ENCODE data around the gene SLC47A1. TPM values are rescaled to one million over a fixed set of nuclear protein-coding genes. Genes with fewer than 3 reads are reported as not detected.
"Not testable (repeated sequence)": the region's sequence is repeated elsewhere in the genome, so short reads cannot be mapped to it uniquely, and the experiment has no call there.

Gene SLC47A1
- total and polyA plus RNA-seq, 8 donors: 0.12 to 0.97 (median 0.49) TPM; not detected in 1

DNA sequence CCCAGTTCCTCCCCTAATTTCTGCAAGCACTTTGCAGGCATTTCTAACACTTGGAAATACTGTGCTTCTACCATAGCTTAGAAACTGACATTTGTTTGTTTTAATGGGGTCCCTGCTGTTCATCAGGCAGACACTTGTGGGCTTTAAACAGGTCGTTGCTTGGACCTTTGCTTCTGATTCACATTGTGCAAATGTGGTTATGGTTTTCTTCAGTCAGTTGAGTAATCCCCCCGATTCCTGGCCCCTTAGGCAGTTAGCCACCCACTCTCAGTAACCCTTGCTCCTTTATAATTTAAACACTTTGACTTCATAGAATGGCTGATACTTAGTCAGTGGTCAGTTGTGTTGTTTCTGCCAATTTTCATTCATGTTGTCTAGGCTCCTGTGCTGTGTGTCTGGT, 39.4 kb downstream of the SLC47A1 start:
- DNase-seq (no peak), ATAC-seq (peak in 1 of 4 donors; percentile 20)

DNA sequence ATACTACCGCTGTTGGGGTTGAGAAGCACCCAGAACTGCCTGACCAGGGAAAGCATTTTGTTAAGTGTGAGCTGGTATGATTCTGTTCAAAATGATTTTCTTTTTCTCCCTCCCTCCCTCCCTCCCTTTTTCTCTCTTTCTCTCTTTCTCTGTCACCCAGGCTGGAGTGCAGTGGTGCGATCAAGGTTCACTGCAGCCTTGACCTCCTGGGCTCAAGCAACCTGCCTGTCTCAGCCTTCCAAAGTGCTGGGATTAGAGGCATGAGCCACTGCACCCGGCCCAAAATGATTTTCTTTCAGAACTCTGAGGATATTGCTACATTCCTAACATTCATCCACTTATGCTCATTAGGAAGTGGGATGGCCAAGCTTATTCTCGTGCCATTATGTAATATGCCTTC, 41.3 kb downstream of the SLC47A1 start:
- Histone ChIP-seq H3K27ac (no peak overlapping the region), H3K4me1 (no peaks in the 10 kb centered on the region), H3K9me3 (no peaks in the 10 kb centered on the region), H3K4me3 (no peak overlapping the region), H3K36me3 (no peaks in the 10 kb centered on the region), H3K27me3 (no peaks in the 10 kb centered on the region)
- ATAC-seq: no peak
- intact Hi-C loops (cut with DNase I): no loop called here
- WGBS, 2 donors: 84 to 86% methylated on average over 4 of the region's 4 CpGs
- TF ChIP-seq, protein P1, sequence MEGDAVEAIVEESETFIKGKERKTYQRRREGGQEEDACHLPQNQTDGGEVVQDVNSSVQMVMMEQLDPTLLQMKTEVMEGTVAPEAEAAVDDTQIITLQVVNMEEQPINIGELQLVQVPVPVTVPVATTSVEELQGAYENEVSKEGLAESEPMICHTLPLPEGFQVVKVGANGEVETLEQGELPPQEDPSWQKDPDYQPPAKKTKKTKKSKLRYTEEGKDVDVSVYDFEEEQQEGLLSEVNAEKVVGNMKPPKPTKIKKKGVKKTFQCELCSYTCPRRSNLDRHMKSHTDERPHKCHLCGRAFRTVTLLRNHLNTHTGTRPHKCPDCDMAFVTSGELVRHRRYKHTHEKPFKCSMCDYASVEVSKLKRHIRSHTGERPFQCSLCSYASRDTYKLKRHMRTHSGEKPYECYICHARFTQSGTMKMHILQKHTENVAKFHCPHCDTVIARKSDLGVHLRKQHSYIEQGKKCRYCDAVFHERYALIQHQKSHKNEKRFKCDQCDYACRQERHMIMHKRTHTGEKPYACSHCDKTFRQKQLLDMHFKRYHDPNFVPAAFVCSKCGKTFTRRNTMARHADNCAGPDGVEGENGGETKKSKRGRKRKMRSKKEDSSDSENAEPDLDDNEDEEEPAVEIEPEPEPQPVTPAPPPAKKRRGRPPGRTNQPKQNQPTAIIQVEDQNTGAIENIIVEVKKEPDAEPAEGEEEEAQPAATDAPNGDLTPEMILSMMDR (IDR thresholded peaks at IDR 0.05): no peak
- DNase-seq: no peak
- no peak for FAIRE-seq

More for the DNA sequence above, 39.4 kb downstream of the SLC47A1 start:
- TF ChIP-seq, protein P1 (IDR thresholded peaks at IDR 0.05): no peak
- H3K9me3 ChIP-seq: no peaks in the 10 kb centered on the region
- 51 to 59% methylated on average over 2 of the region's 2 CpGs for WGBS, 2 donors
- no peak overlapping the region for H3K27ac ChIP-seq
- no peaks in the 10 kb centered on the region for H3K4me1 ChIP-seq
- H3K4me3 ChIP-seq: no peak overlapping the region
- intact Hi-C loops (cut with DNase I): no loop called here
- no peaks in the 10 kb centered on the region for H3K36me3 ChIP-seq
- H3K27me3 ChIP-seq: no peaks in the 10 kb centered on the region
- FAIRE-seq: no peak

- ATAC-seq: no peak
- intact Hi-C loops (cut with DNase I): no loop called here
- no peak for FAIRE-seq
- TF ChIP-seq, protein P1 (IDR thresholded peaks at IDR 0.05): no peak
- Histone ChIP-seq H3K27ac (no peak overlapping the region), H3K27me3 (peaks cover 0 to 5% (median 2%) of the 10 kb centered on the region in 4 donors), H3K36me3 (no peaks in the 10 kb centered on the region), H3K4me3 (no peak overlapping the region), H3K9me3 (no peaks in the 10 kb centered on the region), H3K4me1 (no peaks in the 10 kb centered on the region)
- DNase-seq: no peak
- 83 to 85% methylated on average over 4 of the region's 4 CpGs for WGBS, 2 donors
Observed at GRCh38 chr17:19578545-19578944, 44.9 kb downstream of the SLC47A1 start.

GRCh38 chr17:19579192-19579761, 45.6 kb downstream of the SLC47A1 start:
- intact Hi-C loops (cut with DNase I): no loop called here
- peaks cover 0 to 5% (median 2%) of the 10 kb centered on the region in 4 donors for H3K27me3 ChIP-seq
- 48 to 49% methylated on average over 19 of the region's 19 CpGs for WGBS, 2 donors
- DNase-seq: no peak
- no peaks in the 10 kb centered on the region for H3K36me3 ChIP-seq
- H3K4me3 ChIP-seq: peak overlapping the region in 2 of 4 donors; percentile 29 to 39
- no peak for ATAC-seq
- no peaks in the 10 kb centered on the region for H3K9me3 ChIP-seq
- FAIRE-seq: no peak
- no peaks in the 10 kb centered on the region for H3K4me1 ChIP-seq
- TF ChIP-seq, protein P1 (IDR thresholded peaks at IDR 0.05): no peak
- no peak overlapping the region for H3K27ac ChIP-seq

DNA sequence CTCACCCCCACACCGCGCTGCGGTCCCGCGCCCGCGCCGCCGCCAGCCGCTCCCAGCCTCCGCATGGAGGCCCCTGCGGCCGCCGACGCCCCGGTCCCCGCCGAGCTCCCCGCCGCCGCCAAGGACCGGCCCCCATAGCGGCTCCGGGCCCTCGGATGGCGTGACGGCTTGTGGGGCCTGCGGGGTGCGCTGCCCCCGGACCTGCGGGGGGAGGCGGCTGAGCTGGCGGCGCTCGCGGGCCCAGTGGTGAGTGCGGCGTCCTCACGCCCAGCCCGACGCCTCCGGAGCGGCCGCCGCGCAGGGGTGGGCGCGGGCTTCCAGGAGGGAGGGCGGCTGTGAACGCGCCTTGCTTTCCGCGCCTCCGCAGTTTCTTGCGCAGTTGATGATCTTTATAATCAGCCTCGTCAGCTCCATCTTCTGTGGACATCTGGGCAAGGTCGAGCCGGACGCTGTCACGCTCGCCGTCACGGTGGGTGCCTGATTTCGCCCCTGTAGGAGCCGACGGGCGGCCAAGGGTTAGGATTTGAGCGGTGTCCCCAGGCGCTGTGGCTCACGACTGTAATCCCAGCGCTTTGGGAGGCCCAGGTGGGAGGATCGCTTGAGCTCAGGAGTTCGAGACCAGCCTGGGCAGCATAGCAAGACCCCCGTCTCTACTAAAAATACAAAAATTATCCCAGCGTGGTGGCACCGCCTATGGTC, 46.4 kb downstream of the SLC47A1 start:
- Histone ChIP-seq H3K9me3 (no peaks in the 10 kb centered on the region), H3K4me3 (peak overlapping the region; percentile 9 to 39 (median 26)), H3K27me3 (peaks cover 0 to 5% (median 2%) of the 10 kb centered on the region in 4 donors), H3K36me3 (no peaks in the 10 kb centered on the region), H3K27ac (no peak overlapping the region), H3K4me1 (no peaks in the 10 kb centered on the region)
- TF ChIP-seq, protein P1 (IDR thresholded peaks at IDR 0.05): no peak
- ATAC-seq: peak in 3 of 4 donors; percentile 44 to 54 (median 49)
- 12 to 13% methylated on average over 58 to 76 of the region's 76 CpGs for WGBS, 2 donors
- FAIRE-seq: no peak
- DNase-seq: peak in 1 of 6 donors; percentile 59
- intact Hi-C loops (cut with DNase I): no loop called here

GRCh38 chr17:19580566-19580920, 46.9 kb downstream of the SLC47A1 start:
- WGBS, 2 donors: 89 to 93% methylated on average over 17 of the region's 17 CpGs
- H3K27ac ChIP-seq; H3K4me3 ChIP-seq; H3K36me3 ChIP-seq; ATAC-seq; H3K4me1 ChIP-seq; H3K9me3 ChIP-seq; intact Hi-C loops (cut with DNase I); FAIRE-seq; DNase-seq; H3K27me3 ChIP-seq: not testable (repeated sequence)

GRCh38 chr17:19582152-19582551, 48.5 kb downstream of the SLC47A1 start:
- intact Hi-C loops (cut with DNase I); H3K9me3 ChIP-seq; DNase-seq; FAIRE-seq; ATAC-seq; H3K4me1 ChIP-seq; H3K4me3 ChIP-seq; H3K27me3 ChIP-seq; H3K36me3 ChIP-seq; H3K27ac ChIP-seq: not testable (repeated sequence)
- 89 to 92% methylated on average over 10 to 13 of the region's 13 CpGs for WGBS, 2 donors
